Measurements from ENCODE around the gene CABCOCO1. TPM values are rescaled to one million over a fixed set of nuclear protein-coding genes. Genes with fewer than 3 reads are reported as not detected.

The CABCOCO1 gene
- total and polyA plus RNA-seq, 9 of the 15 experiments (the other 6 are each of a cell fraction or from before 2014, with no cell fraction given), result 0.04 TPM; not detected in 8

- no peak for TF ChIP-seq RREB1 (CRISPR knock-in tag; IDR thresholded peaks at IDR 0.05)
- no peak for TF ChIP-seq MCM7 (IDR thresholded peaks at IDR 0.05)
- no peak for TF ChIP-seq ZBED1 (IDR thresholded peaks at IDR 0.05)
- TF ChIP-seq ZNF695 (CRISPR knock-in tag; IDR thresholded peaks at IDR 0.05), result no peak
- TF ChIP-seq PTTG1 (tag; IDR thresholded peaks at IDR 0.05; ENCODE audit: low read depth), result no peak
- TF ChIP-seq BRD9 (IDR thresholded peaks at IDR 0.05; ENCODE audit: low read depth, partially characterized antibody), result peak; percentile 48
- TF ChIP-seq SAP30 (IDR thresholded peaks at IDR 0.05; ENCODE audit: borderline replicate concordance, insufficient read depth, low read depth, low read length, poor library complexity, severe bottlenecking), result no peak
- no peak for TF ChIP-seq HMG20B (CRISPR knock-in tag; IDR thresholded peaks at IDR 0.05)
- TF ChIP-seq RERE (CRISPR knock-in tag; IDR thresholded peaks at IDR 0.05; ENCODE audit: borderline replicate concordance), result no peak
- no peak for TF ChIP-seq ZNF253 (CRISPR knock-in tag; conservative IDR thresholded peaks at IDR 0.05)
- TF ChIP-seq AFF4 (CRISPR knock-in tag; IDR thresholded peaks at IDR 0.05), result no peak
- no peak for TF ChIP-seq PRPF4 (IDR thresholded peaks at IDR 0.05; ENCODE audit: insufficient read depth, low read depth, low read length, poor library complexity, severe bottlenecking)
- TF ChIP-seq ESRRB (CRISPR knock-in tag; IDR thresholded peaks at IDR 0.05; ENCODE audit: borderline replicate concordance), result no peak
Measured at GRCh38 chr10:61753453-61753852, 90.7 kb downstream of the CABCOCO1 start (continued).

All from K562 (cell line).